GM18868 (cell line): ENCODE data around the gene ZBTB1.
"Not testable (repeated sequence)": the region's sequence is repeated elsewhere in the genome, so short reads cannot be mapped to it uniquely, and the experiment has no call there.

Source experiments
- ATAC-seq: cut with Tn5 transposase; IDR thresholded peaks from one replicate; pipeline ENCODE4 v1.9.1; 2021; ENCODE audit warnings: mild to moderate bottlenecking, moderate library complexity; ENCODE audit not compliant: unreplicated experiment

The ZBTB1 gene

GRCh38 chr14:64522591-64523355 is 18.2 kb downstream of the ZBTB1 start:
- no peak for ATAC-seq

- no peak for ATAC-seq
Measured at GRCh38 chr14:64525354-64525753, 20.8 kb downstream of the ZBTB1 start.

GRCh38 chr14:64531567-64531966 is 27.0 kb downstream of the ZBTB1 start:
- no peak for ATAC-seq

- ATAC-seq, result no peak
Measured at GRCh38 chr14:64536488-64537245, 32.1 kb downstream of the ZBTB1 start.

- peak; percentile 96 for ATAC-seq
Measured at GRCh38 chr14:64540208-64541202, 35.9 kb downstream of the ZBTB1 start, which contains the start of gene HSPA2. Gene HSPA2, plus strand, starts transcription at chr14:64540741. Its CDS starts 109 bp downstream, at chr14:64540850.

GRCh38 chr14:64541261-64541971 is 36.8 kb downstream of the ZBTB1 start:
- ATAC-seq, result no peak

- ATAC-seq, result no peak
Measured at GRCh38 chr14:64541972-64542835, 37.6 kb downstream of the ZBTB1 start.

GRCh38 chr14:64542836-64543201 is 38.2 kb downstream of the ZBTB1 start:
- no peak for ATAC-seq

- ATAC-seq, result no peak
Measured at GRCh38 chr14:64544607-64545312, 40.2 kb downstream of the ZBTB1 start.

GRCh38 chr14:64549016-64549415 is 44.4 kb downstream of the ZBTB1 start:
- no peak for ATAC-seq

GRCh38 chr14:64549791-64550620 is 45.4 kb downstream of the ZBTB1 start, which contains the start of gene PPP1R36:
Gene PPP1R36, plus strand, starts transcription at chr14:64549961. Its CDS starts 37 bp downstream, at chr14:64549998.
- peak; percentile 78 for ATAC-seq

GRCh38 chr14:64550621-64551333 is 46.2 kb downstream of the ZBTB1 start:
- no peak for ATAC-seq

- no peak for ATAC-seq
Measured at GRCh38 chr14:64554556-64554955, 50.0 kb downstream of the ZBTB1 start.

- no peak for ATAC-seq
Measured at GRCh38 chr14:64556526-64556925, 52.0 kb downstream of the ZBTB1 start.

- ATAC-seq, result not testable (repeated sequence)
Measured at GRCh38 chr14:64558216-64558615, 53.6 kb downstream of the ZBTB1 start.

- no peak for ATAC-seq
Measured at GRCh38 chr14:64561631-64562030, 57.1 kb downstream of the ZBTB1 start.

GRCh38 chr14:64562436-64562835 is 57.9 kb downstream of the ZBTB1 start:
- ATAC-seq, result no peak
